Type B pancreatic cell (in vitro differentiated cells): ENCODE results near the gene CDK13. TPM values are rescaled to one million over a fixed set of nuclear protein-coding genes. Genes with fewer than 3 reads are reported as not detected.

Experiments
- DNase-seq: peaks from one replicate; pipeline ENCODE4 v3.0.0; 2021; ENCODE audit warnings: mixed read lengths; ENCODE audit not compliant: unreplicated experiment; ENCODE audit errors: extremely low spot score
- H3K27ac Mint-ChIP-seq: 2 replicates; pipeline ENCODE4 v1.8.0; 2021; ENCODE audit warnings: mild to moderate bottlenecking, mixed read lengths
- H3K27me3 Mint-ChIP-seq: 2 replicates; pipeline ENCODE4 v1.8.0; 2021; ENCODE audit warnings: mixed read lengths
- H3K36me3 Mint-ChIP-seq: 2 replicates; pipeline ENCODE4 v1.8.0; 2021; ENCODE audit warnings: mixed read lengths
- H3K4me1 Mint-ChIP-seq: one replicate; pipeline ENCODE4 v1.8.0; 2021; ENCODE audit warnings: mixed read lengths; ENCODE audit not compliant: unreplicated experiment
- H3K4me3 Mint-ChIP-seq: 2 replicates; pipeline ENCODE4 v1.8.0; 2021; ENCODE audit warnings: mild to moderate bottlenecking, mixed read lengths
- H3K9me3 Mint-ChIP-seq: 2 replicates; pipeline ENCODE4 v1.8.0; 2021; ENCODE audit warnings: mixed read lengths
- CTCF ChIP-seq: fragments of 200-600 bp; sonication (generic); conservative IDR thresholded peaks from 2 replicates; pipeline ENCODE4 v1.5.0; 2021; ENCODE audit warnings: antibody characterized with exemption, mild to moderate bottlenecking
- total RNA-seq: library from RNA; stranded (reverse); gene quantifications from 2 replicates; pipeline ENCODE4 v1.2.1, GENCODE V29; 2021; ENCODE audit warnings: low replicate concordance

CDK13 gene
- total RNA-seq, 1 donor from 2014 or later = 57.6 TPM

GRCh38 chr7:40015790-40016296 is 65.8 kb downstream of the CDK13 start:
- H3K4me3 Mint-ChIP-seq = no peak overlapping the region
- no peak overlapping the region for H3K27ac Mint-ChIP-seq
- no peaks in the 10 kb centered on the region for H3K9me3 Mint-ChIP-seq
- no peaks in the 10 kb centered on the region for H3K27me3 Mint-ChIP-seq
- no peak for DNase-seq
- peaks cover 17% of the 10 kb centered on the region for H3K36me3 Mint-ChIP-seq
- no peaks in the 10 kb centered on the region for H3K4me1 Mint-ChIP-seq
- no peak for TF ChIP-seq CTCF

- H3K4me3 Mint-ChIP-seq = no peak overlapping the region
- H3K9me3 Mint-ChIP-seq = no peaks in the 10 kb centered on the region
- H3K27ac Mint-ChIP-seq = no peak overlapping the region
- H3K4me1 Mint-ChIP-seq = no peaks in the 10 kb centered on the region
- H3K27me3 Mint-ChIP-seq = no peaks in the 10 kb centered on the region
- no peak for TF ChIP-seq CTCF
- DNase-seq = no peak
- H3K36me3 Mint-ChIP-seq = peaks cover 18% of the 10 kb centered on the region
These were observed 69.5 kb downstream of the CDK13 start for GRCh38 chr7:40019558-40019957.

GRCh38 chr7:40024048-40024447 is 74.0 kb downstream of the CDK13 start:
- H3K4me3 Mint-ChIP-seq = no peak overlapping the region
- no peaks in the 10 kb centered on the region for H3K27me3 Mint-ChIP-seq
- no peak overlapping the region for H3K27ac Mint-ChIP-seq
- H3K36me3 Mint-ChIP-seq = peaks cover 19% of the 10 kb centered on the region
- H3K9me3 Mint-ChIP-seq = no peaks in the 10 kb centered on the region
- no peak for DNase-seq
- no peaks in the 10 kb centered on the region for H3K4me1 Mint-ChIP-seq
- no peak for TF ChIP-seq CTCF

- Mint-ChIP-seq H3K36me3 (peaks cover 19% of the 10 kb centered on the region), H3K4me3 (no peak overlapping the region)
These were observed 74.8 kb downstream of the CDK13 start for GRCh38 chr7:40024841-40025240.

GRCh38 chr7:40027545-40027944 is 77.5 kb downstream of the CDK13 start:
- no peaks in the 10 kb centered on the region for H3K4me1 Mint-ChIP-seq
- H3K9me3 Mint-ChIP-seq = no peaks in the 10 kb centered on the region
- no peak for TF ChIP-seq CTCF
- no peak overlapping the region for H3K4me3 Mint-ChIP-seq
- no peaks in the 10 kb centered on the region for H3K27me3 Mint-ChIP-seq
- H3K36me3 Mint-ChIP-seq = peaks cover 25% of the 10 kb centered on the region
- no peak overlapping the region for H3K27ac Mint-ChIP-seq
- no peak for DNase-seq

More at GRCh38 chr7:40024841-40025240, 74.8 kb downstream of the CDK13 start:
- Mint-ChIP-seq H3K4me1 (no peaks in the 10 kb centered on the region), H3K27ac (no peak overlapping the region), H3K9me3 (no peaks in the 10 kb centered on the region), H3K27me3 (no peaks in the 10 kb centered on the region)
- TF ChIP-seq CTCF = no peak
- DNase-seq = no peak

GRCh38 chr7:40033826-40034225 is 83.8 kb downstream of the CDK13 start:
- Mint-ChIP-seq H3K4me3 (no peak overlapping the region), H3K27me3 (no peaks in the 10 kb centered on the region), H3K36me3 (peaks cover 21% of the 10 kb centered on the region), H3K27ac (no peak overlapping the region), H3K9me3 (peaks cover 6% of the 10 kb centered on the region), H3K4me1 (peaks cover 4% of the 10 kb centered on the region)
- DNase-seq = no peak
- TF ChIP-seq CTCF = no peak
